Testis (tissue), 3 donors: Measurements from ENCODE around the gene VWA5A. TPM values are rescaled to one million over a fixed set of nuclear protein-coding genes. Genes with fewer than 3 reads are reported as not detected.

Source experiments
- polyA plus RNA-seq: library from polyadenylated mRNA; stranded (reverse); fragments of 350-450 nt; fragmentation: Illumina TruSeq; extraction: RNeasy Lipid Tissue Mini Kit (QIAGEN cat#74804); gene quantifications from one replicate; pipeline ENCODE4 v1.2.3, GENCODE V29; 2014; ENCODE audit warnings: low read depth, low replicate concordance; ENCODE audit not compliant: insufficient read depth
- total RNA-seq, 2 donors: library from RNA; depleted of rRNA; stranded (reverse); fragments of >200 nt; gene quantifications; one replicate each; pipeline ENCODE4 v1.2.3, GENCODE V29; 2016

The VWA5A gene
- total and polyA plus RNA-seq, 3 donors from 2014 or later: 26.6 to 31.3 (median 28.3) TPM

Other genes with a start within 250 kb of the VWA5A start
- gene TMEM225, start 229.8 kb upstream of the VWA5A start, total RNA-seq: 1 to 10 TPM; 6.1 to 10.0 TPM
- 49.1 TPM for gene TMEM225, start 229.8 kb upstream of the VWA5A start, polyA plus RNA-seq
- gene OR8D4, start 213.3 kb upstream of the VWA5A start, total RNA-seq: 10 to 100 TPM in 1 of 2 donors, 1 to 10 TPM in 1; 5.6 to 11.7 TPM
- not detected for gene OR8D4, start 213.3 kb upstream of the VWA5A start, polyA plus RNA-seq
- gene OR4D5, start 175.8 kb upstream of the VWA5A start, total RNA-seq: 1 to 10 TPM; 4.0 to 5.5 TPM
- gene OR4D5, start 175.8 kb upstream of the VWA5A start, polyA plus RNA-seq: not detected
- gene OR6T1, start 171.6 kb upstream of the VWA5A start, total RNA-seq: not detected
- gene OR6T1, start 171.6 kb upstream of the VWA5A start, polyA plus RNA-seq: 0.71 TPM
- gene OR10S1, start 137.7 kb upstream of the VWA5A start, total RNA-seq: not detected
- gene OR10S1, start 137.7 kb upstream of the VWA5A start, polyA plus RNA-seq: not detected
- not detected for gene OR10G6, start 120.3 kb upstream of the VWA5A start, total RNA-seq
- not detected for gene OR10G6, start 120.3 kb upstream of the VWA5A start, polyA plus RNA-seq
- 1 to 10 TPM; 4.1 to 4.6 TPM for gene OR10G4, start 102.5 kb upstream of the VWA5A start, total RNA-seq
- gene OR10G4, start 102.5 kb upstream of the VWA5A start, polyA plus RNA-seq: 0.15 TPM
- gene OR10G9, start 92.4 kb upstream of the VWA5A start, total RNA-seq: 1 to 10 TPM; 1.9 to 2.4 TPM
- not detected for gene OR10G9, start 92.4 kb upstream of the VWA5A start, polyA plus RNA-seq
- 1 to 10 TPM; 1.7 to 5.8 TPM for gene OR10G8, start 88.7 kb upstream of the VWA5A start, total RNA-seq
- gene OR10G8, start 88.7 kb upstream of the VWA5A start, polyA plus RNA-seq: not detected
- not detected for gene OR10G7, start 74.1 kb upstream of the VWA5A start, total RNA-seq
- gene OR10G7, start 74.1 kb upstream of the VWA5A start, polyA plus RNA-seq: not detected
- gene OR10D3, start 67.9 kb downstream of the VWA5A start, total RNA-seq: 1 to 10 TPM; 1.5 to 1.6 TPM
- gene OR10D3, start 67.9 kb downstream of the VWA5A start, polyA plus RNA-seq: not detected
- 1 to 10 TPM; 1.2 to 2.6 TPM for gene OR8G1, start 125.6 kb downstream of the VWA5A start, total RNA-seq
- gene OR8G1, start 125.6 kb downstream of the VWA5A start, polyA plus RNA-seq: 0.29 TPM
- gene OR8G5, start 140.9 kb downstream of the VWA5A start, total RNA-seq: 1 to 10 TPM; 2.5 to 4.5 TPM
- gene OR8G5, start 140.9 kb downstream of the VWA5A start, polyA plus RNA-seq: 5.7 TPM
- gene OR8D1, start 198.5 kb downstream of the VWA5A start, total RNA-seq: not detected
- not detected for gene OR8D1, start 198.5 kb downstream of the VWA5A start, polyA plus RNA-seq
- gene OR8D2, start 204.7 kb downstream of the VWA5A start, total RNA-seq: not detected
- gene OR8D2, start 204.7 kb downstream of the VWA5A start, polyA plus RNA-seq: not detected